HCT116 (cell line): Measurements from ENCODE around the gene S100G. TPM values are rescaled to one million over a fixed set of nuclear protein-coding genes. Genes with fewer than 3 reads are reported as not detected.

ENCODE experiments used
- ATAC-seq: fragments of 200-7000 bp; cut with Tn5 transposase; 2 replicates; pipeline ENCODE4 v1.9.1; 2020; ENCODE audit warnings: mild to moderate bottlenecking, moderate library complexity
- BruUV-seq: library from RNA; stranded (reverse); fragments of 400-500 nt; replicated peaks from 2 replicates; lab custom pipeline; 2021; lab: Mats Ljungman, UMichigan
- CTCF ChIA-PET: fragments of 300-600 bp; sonication (Branson Sonifier 250); formaldehyde crosslinking; loops from one replicate; lab custom pipeline; 2021; ENCODE audit warnings: antibody characterized with exemption; lab: Charles Lee
- POLR2A ChIA-PET: fragments of 300-600, 350-600 bp; sonication (Branson Sonifier 250); formaldehyde crosslinking; loops from one replicate; lab custom pipeline; 2021; ENCODE audit warnings: antibody characterized with exemption; lab: Charles Lee
- RAD21 ChIA-PET, 2 experiments: fragments of 300-600 bp; sonication (Branson Sonifier 250); formaldehyde crosslinking; loops; one replicate each; lab custom pipeline; 2023; ENCODE audit warnings: low total read pairs in 2 of 2; ENCODE audit not compliant: uncharacterized antibody in 2 of 2, unreplicated experiment in 2 of 2, low non-redundant PET in 1 of 2; lab: Charles Lee
- DNase-seq: peaks from one replicate; pipeline ENCODE4 v3.0.0-alpha.2; 2010; ENCODE audit warnings: low read depth, low spot score
- H2AFZ ChIP-seq: fragments of 200-600 bp; shearing (Covaris generic), sonication (generic); 2 replicates; pipeline ENCODE4 v1.6.1; 2017; ENCODE audit warnings: low read depth, mixed run types, mixed read lengths, antibody characterized with exemption, low read length; ENCODE audit not compliant: poor library complexity, severe bottlenecking
- H3K27ac ChIP-seq: 2 replicates; pipeline ENCODE4 v1.5.1; 2012; ENCODE audit warnings: low read depth, low read length
- H3K27me3 ChIP-seq: fragments of 200-600 bp; sonication (generic); 2 replicates; pipeline ENCODE4 v1.6.1; 2016; ENCODE audit warnings: mixed run types, low read length, mixed read lengths; ENCODE audit not compliant: insufficient read depth
- H3K36me3 ChIP-seq, 2 experiments: fragments of 200-500 bp in 1 of 2; fragments of 200-600 bp in 1 of 2; sonication (Bioruptor generic) in 1 of 2; sonication (generic) in 1 of 2; 2 replicates each; pipeline versions ENCODE4 v1.5.1 to v1.6.1; 2014 to 2016; ENCODE audit warnings: low read length in 2 of 2, inconsistent platforms in 1 of 2, mixed read lengths in 1 of 2, mixed run types in 1 of 2; ENCODE audit not compliant: insufficient read depth in 2 of 2, control insufficient read depth in 1 of 2
- H3K4me1 ChIP-seq, 2 experiments: fragments of 200-600 bp in 1 of 2; sonication (generic) in 1 of 2; 2 replicates each; pipeline versions ENCODE4 v1.5.1 to v1.6.1; 2012 to 2017; ENCODE audit warnings: low read length in 2 of 2, inconsistent platforms in 1 of 2, mild to moderate bottlenecking in 1 of 2, mixed read lengths in 1 of 2, mixed run types in 1 of 2, moderate library complexity in 1 of 2; ENCODE audit not compliant: insufficient read depth in 2 of 2, control insufficient read depth in 1 of 2
- H3K4me2 ChIP-seq: fragments of 200-600 bp; sonication (generic); 2 replicates; pipeline ENCODE4 v1.6.1; 2017; ENCODE audit warnings: mixed run types, low read length, mixed read lengths
- H3K4me3 ChIP-seq, 2 experiments: fragments of 200-600 bp in 1 of 2; sonication (generic) in 1 of 2; replicated peaks in 1 of 2; 2 replicates each; pipeline ENCODE4 v1.5.1; 2011 to 2016; ENCODE audit warnings: low read length in 2 of 2, control low read depth in 1 of 2, low read depth in 1 of 2, mild to moderate bottlenecking in 1 of 2, mixed read lengths in 1 of 2, mixed run types in 1 of 2
- H3K79me2 ChIP-seq: fragments of 200-600 bp; sonication (generic); 2 replicates; pipeline ENCODE4 v1.6.1; 2017; ENCODE audit warnings: mild to moderate bottlenecking, mixed run types, low read length, moderate library complexity, mixed read lengths; ENCODE audit not compliant: insufficient read depth
- H3K9ac ChIP-seq: fragments of 200-600 bp; sonication (generic); 2 replicates; pipeline ENCODE4 v1.6.1; 2016; ENCODE audit warnings: low read length, mixed read lengths
- H3K9me2 ChIP-seq: fragments of 200-600 bp; sonication (generic), shearing (Covaris generic); 2 replicates; pipeline ENCODE4 v1.6.1; 2017; ENCODE audit warnings: mixed run types, mild to moderate bottlenecking, moderate library complexity; ENCODE audit not compliant: insufficient read depth
- H3K9me3 ChIP-seq, 2 experiments: fragments of 200-500 bp in 1 of 2; fragments of 200-600 bp in 1 of 2; sonication (Bioruptor generic) in 1 of 2; sonication (generic) in 1 of 2; 2 replicates each; pipeline ENCODE4 v1.6.1; 2014 to 2017; ENCODE audit warnings: low read length in 2 of 2, mixed read lengths in 2 of 2, inconsistent platforms in 1 of 2, low read depth in 1 of 2, mild to moderate bottlenecking in 1 of 2, mixed run types in 1 of 2, moderate library complexity in 1 of 2; ENCODE audit not compliant: control insufficient read depth in 1 of 2, insufficient read depth in 1 of 2
- H4K20me1 ChIP-seq: fragments of 200-600 bp; sonication (generic), shearing (Covaris generic); 2 replicates; pipeline ENCODE4 v1.6.1; 2017; ENCODE audit warnings: mixed run types, mild to moderate bottlenecking, moderate library complexity; ENCODE audit not compliant: insufficient read depth
- CEBPB ChIP-seq: IDR thresholded peaks from 2 replicates; pipeline ENCODE4 v1.6.1; 2012; ENCODE audit warnings: low read depth
- ELF1 ChIP-seq: IDR thresholded peaks from 2 replicates; pipeline ENCODE4 v1.6.1; 2012; ENCODE audit warnings: low read depth, borderline replicate concordance
- JUND ChIP-seq: IDR thresholded peaks from 2 replicates; pipeline ENCODE4 v1.6.1; 2012
- POLR2AphosphoS5 ChIP-seq: IDR thresholded peaks from 2 replicates; pipeline ENCODE4 v1.6.1; 2011; ENCODE audit warnings: mild to moderate bottlenecking, low read depth, low read length, moderate library complexity
- RAD21 ChIP-seq: IDR thresholded peaks from 2 replicates; pipeline ENCODE4 v1.6.1; 2012; ENCODE audit warnings: low read depth, mild to moderate bottlenecking
- YY1 ChIP-seq: IDR thresholded peaks from 2 replicates; pipeline ENCODE4 v1.6.1; 2011; ENCODE audit warnings: low read length, low read depth, moderate library complexity, mild to moderate bottlenecking; ENCODE audit not compliant: insufficient replicate concordance; ENCODE audit errors: extremely low read depth
- ZFX ChIP-seq: fragments of 450-650 bp; IDR thresholded peaks from 2 replicates; pipeline ENCODE4 v1.6.1; 2017
- intact Hi-C: fragments of 100-400 bp; cut with micrococcal nuclease; formaldehyde crosslinking; loops from 2 replicates; pipeline ENCODE4 v1.10.0; 2022
- total RNA-seq: library from RNA; stranded (reverse); gene quantifications from one replicate; pipeline ENCODE4 v1.2.1, GENCODE V29; 2021; ENCODE audit not compliant: unreplicated experiment
- TF ChIP-seq, protein P1 (sequence below), 3 experiments: fragments of 200-600 bp in 1 of 3; sonication (generic) in 1 of 3; IDR thresholded peaks in 2 of 3; conservative IDR thresholded peaks in 1 of 3; 2 replicates each; pipeline ENCODE4 v1.5.1; 2012 to 2017; ENCODE audit warnings: low read depth in 2 of 3, low read length in 2 of 3, antibody characterized with exemption in 1 of 3, borderline replicate concordance in 1 of 3, control low read depth in 1 of 3, mild to moderate bottlenecking in 1 of 3, mixed read lengths in 1 of 3, mixed run types in 1 of 3, moderate library complexity in 1 of 3; ENCODE audit not compliant: insufficient read depth in 1 of 3
- TF ChIP-seq, protein P2 (sequence below): IDR thresholded peaks from 2 replicates; pipeline ENCODE4 v1.6.1; 2012

The S100G gene
- total RNA-seq, 1 experiment from 2014 or later, result not detected

DNA sequence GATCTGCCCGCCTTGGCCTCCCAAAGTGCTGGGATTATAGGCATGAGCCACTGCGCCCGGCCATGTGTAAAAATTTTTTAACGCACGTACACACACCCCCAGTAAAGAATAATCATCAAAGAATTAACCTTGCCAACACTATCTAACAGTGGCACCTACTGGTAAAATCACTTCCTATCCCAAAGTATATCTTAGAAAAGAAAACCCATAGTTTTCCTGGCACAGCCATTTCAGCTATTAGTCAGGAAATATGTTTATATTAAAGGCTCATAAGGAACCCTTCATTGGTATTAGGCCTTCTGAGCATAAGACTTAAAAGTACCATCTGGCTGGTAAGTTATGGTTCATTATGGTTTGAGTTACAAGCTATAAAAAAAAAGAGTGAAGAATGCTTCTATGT is 14.1 kb downstream of the S100G start:
- no peaks in the 10 kb centered on the region for H4K20me1 ChIP-seq
- POLR2A ChIA-PET, result no interaction called here
- no peak overlapping the region for H2AFZ ChIP-seq
- H3K9me2 ChIP-seq, result no peaks in the 10 kb centered on the region
- RAD21 ChIA-PET, result no interaction called here
- H3K79me2 ChIP-seq, result no peaks in the 10 kb centered on the region
- H3K36me3 ChIP-seq, result no peaks in the 10 kb centered on the region
- H3K27ac ChIP-seq, result no peak overlapping the region
- H3K4me1 ChIP-seq, result peaks cover 0 to 6% of the 10 kb centered on the region in 2 experiments; a peak in 1 of 4 replicates
- DNase-seq (no peak), ATAC-seq (no peak)
- H3K4me3 ChIP-seq, result no peak overlapping the region
- intact Hi-C loops, result no loop called here
- no TSS peak for BruUV-seq
- H3K9ac ChIP-seq, result no peak overlapping the region
- H3K9me3 ChIP-seq, result no peaks in the 10 kb centered on the region
- no peaks in the 10 kb centered on the region for H3K27me3 ChIP-seq
- no peak for TF ChIP-seq ELF1
- no peak for TF ChIP-seq POLR2AphosphoS5
- TF ChIP-seq YY1, result no peak
- no peak for TF ChIP-seq CEBPB
- TF ChIP-seq, protein P1, sequence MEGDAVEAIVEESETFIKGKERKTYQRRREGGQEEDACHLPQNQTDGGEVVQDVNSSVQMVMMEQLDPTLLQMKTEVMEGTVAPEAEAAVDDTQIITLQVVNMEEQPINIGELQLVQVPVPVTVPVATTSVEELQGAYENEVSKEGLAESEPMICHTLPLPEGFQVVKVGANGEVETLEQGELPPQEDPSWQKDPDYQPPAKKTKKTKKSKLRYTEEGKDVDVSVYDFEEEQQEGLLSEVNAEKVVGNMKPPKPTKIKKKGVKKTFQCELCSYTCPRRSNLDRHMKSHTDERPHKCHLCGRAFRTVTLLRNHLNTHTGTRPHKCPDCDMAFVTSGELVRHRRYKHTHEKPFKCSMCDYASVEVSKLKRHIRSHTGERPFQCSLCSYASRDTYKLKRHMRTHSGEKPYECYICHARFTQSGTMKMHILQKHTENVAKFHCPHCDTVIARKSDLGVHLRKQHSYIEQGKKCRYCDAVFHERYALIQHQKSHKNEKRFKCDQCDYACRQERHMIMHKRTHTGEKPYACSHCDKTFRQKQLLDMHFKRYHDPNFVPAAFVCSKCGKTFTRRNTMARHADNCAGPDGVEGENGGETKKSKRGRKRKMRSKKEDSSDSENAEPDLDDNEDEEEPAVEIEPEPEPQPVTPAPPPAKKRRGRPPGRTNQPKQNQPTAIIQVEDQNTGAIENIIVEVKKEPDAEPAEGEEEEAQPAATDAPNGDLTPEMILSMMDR (IDR thresholded peaks at IDR 0.05 in 2 of 3, conservative IDR thresholded peaks at IDR 0.05 in 1 of 3; ENCODE audit: borderline replicate concordance in 1 of 3, insufficient read depth in 1 of 3, low read depth in 2 of 3, low read length in 2 of 3), result 0 out of 6 replicates have a peak, but pooled peaks of 1 of the 3 experiments have one; percentile 5
- TF ChIP-seq JUND, result no peak
- TF ChIP-seq, protein P2, sequence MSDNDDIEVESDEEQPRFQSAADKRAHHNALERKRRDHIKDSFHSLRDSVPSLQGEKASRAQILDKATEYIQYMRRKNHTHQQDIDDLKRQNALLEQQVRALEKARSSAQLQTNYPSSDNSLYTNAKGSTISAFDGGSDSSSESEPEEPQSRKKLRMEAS, result no peak
- no peak for TF ChIP-seq ZFX
- peak; percentile 25; the same call in 1 of the 2 replicates for TF ChIP-seq RAD21
- CTCF ChIA-PET, result no interaction called here
- no peak overlapping the region for H3K4me2 ChIP-seq
